ENCODE data around the gene EIF1. TPM values are rescaled to one million over a fixed set of nuclear protein-coding genes. Genes with fewer than 3 reads are reported as not detected.

The EIF1 gene
- total RNA-seq, 1 experiment from 2014 or later, result 1,082 TPM

GRCh38 chr17:41711669-41712400 is 23.1 kb downstream of the EIF1 start, which contains the start of gene GAST:
Gene GAST, plus strand, starts transcription at chr17:41712331. Its CDS starts 3,106 bp downstream, at chr17:41715437.
- ChIA-PET RAD21 (ENCODE audit: low non-redundant PET in 1 of 2, low total read pairs in 2 of 2, uncharacterized antibody in 2 of 2, unreplicated experiment in 2 of 2) (no interaction called here), POLR2A (interaction anchor here (1.1 kb wide), 1 partner anchor 23 kb away, joined by 3 read pairs; the partner anchor contains the start of gene EIF1), CTCF (interaction anchor here (1.6 kb wide), 1 partner anchor 16 kb away, joined by 5 read pairs; no protein-coding TSS in a partner anchor)
- ATAC-seq (no peak), DNase-seq (ENCODE audit: low read depth, low spot score) (no peak)
- no peak for TF ChIP-seq ELF1 (IDR thresholded peaks at IDR 0.05; ENCODE audit: borderline replicate concordance, low read depth)
- no peak for TF ChIP-seq EGR1 (IDR thresholded peaks at IDR 0.05; ENCODE audit: low read depth)
- TF ChIP-seq SP1 (IDR thresholded peaks at IDR 0.05; ENCODE audit: low read depth), result no peak
- TF ChIP-seq ATF3 (IDR thresholded peaks at IDR 0.05), result no peak
- no peak for TF ChIP-seq CBX3 (IDR thresholded peaks at IDR 0.05; ENCODE audit: low read depth)
- no peak for TF ChIP-seq RAD21 (IDR thresholded peaks at IDR 0.05; ENCODE audit: low read depth)
- no peak for TF ChIP-seq EZH2 (IDR thresholded peaks at IDR 0.05)
- TF ChIP-seq EZH2phosphoT487 (IDR thresholded peaks at IDR 0.05; ENCODE audit: borderline replicate concordance), result no peak
- TF ChIP-seq FOSL1 (IDR thresholded peaks at IDR 0.05; ENCODE audit: low read depth), result no peak
- no peak for TF ChIP-seq CEBPB (IDR thresholded peaks at IDR 0.05; ENCODE audit: low read depth)
- no peak for TF ChIP-seq ZBTB33 (IDR thresholded peaks at IDR 0.05; ENCODE audit: extremely low read depth, insufficient replicate concordance, low read length)
- Histone ChIP-seq H3K79me2 (ENCODE audit: insufficient read depth, low read length) (no peaks in the 10 kb centered on the region), H4K20me1 (ENCODE audit: insufficient read depth) (no peaks in the 10 kb centered on the region), H3K4me1 (ENCODE audit: control insufficient read depth in 1 of 2, insufficient read depth in 2 of 2, low read length in 2 of 2) (peaks cover 0 to 6% of the 10 kb centered on the region in 2 experiments; a peak in 2 of 4 replicates), H3K9me2 (ENCODE audit: insufficient read depth) (no peaks in the 10 kb centered on the region), H2AFZ (ENCODE audit: low read depth, low read length, poor library complexity, severe bottlenecking) (no peak within 1 kb of the TSS), H3K4me2 (ENCODE audit: low read length) (no peak within 1 kb of the TSS), H3K27ac (ENCODE audit: low read depth, low read length) (no peak within 1 kb of the TSS), H3K4me3 (replicated peaks in 1 of 2; ENCODE audit: low read depth in 1 of 2, low read length in 2 of 2) (no peak within 1 kb of the TSS), H3K9ac (ENCODE audit: low read length) (no peak within 1 kb of the TSS), H3K36me3 (ENCODE audit: control insufficient read depth in 1 of 2, insufficient read depth in 2 of 2, low read length in 2 of 2) (no peaks in the 10 kb centered on the region), H3K9me3 (ENCODE audit: control insufficient read depth in 1 of 2, insufficient read depth in 1 of 2, low read depth in 1 of 2, low read length in 2 of 2) (no peaks in the 10 kb centered on the region), H3K27me3 (ENCODE audit: insufficient read depth, low read length) (no peaks in the 10 kb centered on the region)
- intact Hi-C loops (cut with micrococcal nuclease), result no loop called here
- no TSS peak for BruUV-seq (replicated peaks)

All from HCT116 (cell line).